HL-60 (cell line): ENCODE measurements around the gene ABCG1.

Source experiments
- DNase-seq, 2 experiments: peaks; one replicate each; pipeline ENCODE4 v3.0.0-alpha.2; 2010 to 2020; ENCODE audit warnings: low read depth in 1 of 2, low spot score in 1 of 2
- H3K27ac ChIP-seq: fragments of 250-450 bp; sonication (Bioruptor Pico); replicated peaks from 2 replicates; pipeline ENCODE4 v1.5.1; 2020; ENCODE audit warnings: mild to moderate bottlenecking, moderate library complexity
- H3K27me3 ChIP-seq: fragments of 250-450 bp; sonication (Bioruptor Pico); 2 replicates; pipeline ENCODE4 v1.5.1; 2021; ENCODE audit warnings: mild to moderate bottlenecking, moderate library complexity; ENCODE audit not compliant: insufficient read depth, poor library complexity, severe bottlenecking
- H3K4me3 ChIP-seq: replicated peaks from 2 replicates; pipeline ENCODE4 v1.5.1; 2011; ENCODE audit warnings: mild to moderate bottlenecking, control low read depth, low read length; ENCODE audit not compliant: insufficient read depth
- CTCF ChIP-seq: IDR thresholded peaks from one replicate; pipeline ENCODE4 v1.5.1; 2011; ENCODE audit warnings: low read length, control low read depth, inconsistent platforms; ENCODE audit not compliant: insufficient read depth
- GABPA ChIP-seq: IDR thresholded peaks from 2 replicates; pipeline ENCODE4 v1.6.1; 2012; ENCODE audit warnings: low read depth
- POLR2AphosphoS5 ChIP-seq: IDR thresholded peaks from 2 replicates; pipeline ENCODE4 v1.6.1; 2012; ENCODE audit warnings: low read depth
- REST ChIP-seq: IDR thresholded peaks from 2 replicates; pipeline ENCODE4 v1.6.1; 2012; ENCODE audit warnings: low read depth; ENCODE audit not compliant: insufficient replicate concordance
- SPI1 ChIP-seq: IDR thresholded peaks from 2 replicates; pipeline ENCODE4 v1.6.1; 2012; ENCODE audit warnings: low read depth, mild to moderate bottlenecking, borderline replicate concordance

Gene ABCG1

GRCh38 chr21:42172596-42173483 lies 46.1 kb upstream of the ABCG1 start:
- DNase-seq, result no peak
- no peak overlapping the region for H3K27ac ChIP-seq
- H3K27me3 ChIP-seq, result no peaks in the 10 kb centered on the region
- TF ChIP-seq GABPA, result no peak
- no peak for TF ChIP-seq POLR2AphosphoS5
- no peak for TF ChIP-seq SPI1
- TF ChIP-seq CTCF, result no peak
- TF ChIP-seq REST, result no peak
- no peak overlapping the region for H3K4me3 ChIP-seq

- H3K27ac ChIP-seq, result no peak overlapping the region
- H3K27me3 ChIP-seq, result no peaks in the 10 kb centered on the region
- H3K4me3 ChIP-seq, result no peak overlapping the region
- DNase-seq, result no peak
- no peak for TF ChIP-seq CTCF
- no peak for TF ChIP-seq REST
- TF ChIP-seq SPI1, result no peak
- TF ChIP-seq GABPA, result no peak
Observed at GRCh38 chr21:42174173-42174572, 44.8 kb upstream of the ABCG1 start.

DNA sequence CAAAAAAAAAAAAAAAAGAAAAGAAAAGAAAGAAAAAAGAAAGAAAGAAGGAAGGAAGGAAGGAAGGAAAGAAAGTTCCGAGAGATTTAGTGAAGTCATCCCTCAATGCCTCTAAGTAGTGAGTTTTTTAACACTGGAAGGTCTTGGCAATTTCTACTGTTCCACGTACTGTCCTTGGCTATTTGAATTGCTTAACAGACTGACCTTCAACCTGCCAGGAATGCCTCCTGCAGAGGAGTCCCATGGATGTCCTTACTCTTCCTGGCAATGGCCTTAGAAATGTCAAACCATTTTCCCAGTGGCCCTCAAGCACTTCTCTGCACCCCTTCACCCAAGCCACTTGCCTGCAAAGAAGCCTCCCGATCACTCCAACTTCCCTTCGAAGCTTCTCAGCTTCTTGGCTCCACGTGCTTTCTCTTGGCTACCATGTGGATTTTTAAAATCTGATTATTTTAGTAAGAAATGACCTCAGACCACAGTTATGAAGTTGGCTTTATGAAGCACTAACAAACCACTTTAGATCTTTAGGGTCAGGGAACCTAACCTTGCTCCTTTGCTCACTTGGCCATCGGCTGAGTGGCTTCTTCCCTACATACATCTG lies 43.7 kb upstream of the ABCG1 start:
- no peak for DNase-seq
- H3K27ac ChIP-seq, result no peak overlapping the region
- TF ChIP-seq REST (no peak), POLR2AphosphoS5 (no peak), CTCF (no peak), GABPA (no peak), SPI1 (no peak)
- no peaks in the 10 kb centered on the region for H3K27me3 ChIP-seq
- no peak overlapping the region for H3K4me3 ChIP-seq
